MCF 10A (cell line): Measurements from ENCODE around the gene ANO6. TPM values are rescaled to one million over a fixed set of nuclear protein-coding genes. Genes with fewer than 3 reads are reported as not detected.
A peak's percentile ranks its signal among the peaks of the same experiment; 100 is the strongest.

Experiments
- BruUV-seq: library from RNA; stranded (reverse); fragments of 400-500 nt; replicated peaks from 2 replicates; lab custom pipeline; 2021; lab: Mats Ljungman, UMichigan
- CTCF ChIA-PET: fragments of 300-600 bp; sonication (Branson Sonifier 250); formaldehyde crosslinking; extraction: SDS; loops from one replicate; lab custom pipeline; 2021; ENCODE audit warnings: antibody characterized with exemption, inconsistent platforms; lab: Yijun Ruan, JAX
- POLR2A ChIA-PET: fragments of 300-600, 350-650 bp; sonication (Branson Sonifier 250); formaldehyde crosslinking; extraction: SDS; loops from one replicate; lab custom pipeline; 2020; ENCODE audit warnings: antibody characterized with exemption, inconsistent platforms; lab: Yijun Ruan, JAX
- DNase-seq: peaks from one replicate; pipeline ENCODE4 v3.0.0-alpha.2; 2018; ENCODE audit not compliant: unreplicated experiment
- H3K27ac Mint-ChIP-seq: one replicate; pipeline ENCODE4 v1.8.0; 2022; ENCODE audit warnings: mild to moderate bottlenecking, low read depth, mixed read lengths; ENCODE audit not compliant: unreplicated experiment
- H3K27me3 Mint-ChIP-seq: one replicate; pipeline ENCODE4 v1.8.0; 2022; ENCODE audit warnings: mixed read lengths; ENCODE audit not compliant: insufficient read depth, unreplicated experiment
- H3K36me3 Mint-ChIP-seq: one replicate; pipeline ENCODE4 v1.8.0; 2022; ENCODE audit warnings: mild to moderate bottlenecking, moderate library complexity, mixed read lengths; ENCODE audit not compliant: insufficient read depth, unreplicated experiment
- H3K4me1 Mint-ChIP-seq: one replicate; pipeline ENCODE4 v1.8.0; 2022; ENCODE audit warnings: mixed read lengths; ENCODE audit not compliant: insufficient read depth, unreplicated experiment
- H3K4me3 Mint-ChIP-seq: one replicate; pipeline ENCODE4 v1.8.0; 2022; ENCODE audit warnings: mild to moderate bottlenecking, moderate library complexity, mixed read lengths; ENCODE audit not compliant: unreplicated experiment
- H3K9me3 Mint-ChIP-seq: one replicate; pipeline ENCODE4 v1.8.0; 2022; ENCODE audit warnings: mixed read lengths; ENCODE audit not compliant: unreplicated experiment
- CTCF ChIP-seq: fragments of 200-600 bp; IDR thresholded peaks from one replicate; pipeline ENCODE4 v1.8.0; 2022; ENCODE audit warnings: antibody characterized with exemption, mild to moderate bottlenecking; ENCODE audit not compliant: unreplicated experiment
- intact Hi-C: fragments of 100-400 bp; cut with micrococcal nuclease; formaldehyde crosslinking; loops from 2 replicates; pipeline ENCODE4 v1.14.1; 2022
- total RNA-seq: library from RNA; stranded (reverse); gene quantifications from 2 replicates; pipeline ENCODE4 v1.2.3, GENCODE V29; 2022

ANO6 gene
- total RNA-seq, 1 experiment from 2014 or later = 25.4 TPM

DNA sequence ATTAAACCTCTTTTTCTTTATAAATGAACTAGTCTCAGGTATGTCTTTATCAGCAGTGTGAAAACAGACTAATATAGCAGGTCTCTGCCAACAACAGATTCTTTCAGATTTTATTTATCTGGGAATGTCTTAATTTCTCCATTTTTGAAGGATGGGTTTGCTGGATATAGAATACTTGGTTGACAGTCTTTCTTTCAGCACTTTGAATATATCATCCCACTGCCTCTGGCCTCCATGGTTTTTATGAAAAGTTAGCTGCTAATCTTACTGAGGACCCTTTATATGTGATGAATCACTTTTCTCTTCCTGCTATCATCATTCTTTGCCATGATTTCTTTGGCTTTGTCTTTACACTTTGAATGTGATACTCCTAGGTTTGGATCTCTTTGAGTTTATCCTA, 148.0 kb downstream of the ANO6 start:
- H3K27ac Mint-ChIP-seq = no peak overlapping the region
- ChIA-PET CTCF (no interaction called here), POLR2A (no interaction called here)
- DNase-seq = no peak
- H3K36me3 Mint-ChIP-seq = peaks cover 16% of the 10 kb centered on the region
- no TSS peak for BruUV-seq
- no peak overlapping the region for H3K4me3 Mint-ChIP-seq
- no peaks in the 10 kb centered on the region for H3K27me3 Mint-ChIP-seq
- H3K4me1 Mint-ChIP-seq = no peaks in the 10 kb centered on the region
- intact Hi-C loops = no loop called here
- TF ChIP-seq CTCF = no peak
- H3K9me3 Mint-ChIP-seq = peaks cover 13% of the 10 kb centered on the region

DNA sequence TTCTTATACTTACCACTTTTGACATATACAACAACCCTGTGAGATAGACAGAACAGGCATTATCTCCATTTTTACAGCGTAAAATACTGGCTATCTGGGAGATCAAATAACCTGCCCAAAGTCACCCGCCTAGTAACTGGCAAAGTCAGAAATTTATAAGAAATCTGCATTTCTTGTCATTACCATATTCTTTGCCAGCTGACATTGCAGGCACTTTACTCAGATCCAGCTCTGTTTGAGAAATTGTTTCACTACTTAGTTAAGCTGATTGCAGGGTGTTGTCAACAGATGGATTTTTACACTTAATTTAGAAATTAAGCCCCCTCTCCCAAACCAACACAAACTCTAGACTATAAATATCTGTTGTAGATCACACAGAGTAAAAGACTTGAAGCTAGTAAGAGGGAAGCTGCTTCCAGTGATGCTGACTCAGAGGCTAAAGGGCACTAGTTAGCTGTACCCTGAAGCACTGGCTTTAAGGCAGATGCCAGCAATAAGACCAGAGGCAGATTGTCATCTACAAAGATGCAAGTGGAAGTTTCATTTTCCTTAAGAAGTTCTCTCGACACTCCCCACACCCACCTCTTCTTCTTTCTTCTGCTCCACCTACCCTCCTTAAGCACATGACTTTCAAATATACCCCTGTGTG, 153.1 kb downstream of the ANO6 start:
- Mint-ChIP-seq H3K36me3 (peaks cover 28% of the 10 kb centered on the region), H3K27ac (no peak overlapping the region), H3K27me3 (no peaks in the 10 kb centered on the region), H3K4me1 (no peaks in the 10 kb centered on the region), H3K9me3 (peaks cover 9% of the 10 kb centered on the region), H3K4me3 (no peak overlapping the region)
- BruUV-seq = no TSS peak
- peak; percentile 21 for DNase-seq
- no peak for TF ChIP-seq CTCF
- intact Hi-C loops = no loop called here
- POLR2A ChIA-PET = interaction anchor here (0.6 kb wide), 1 partner anchor 152 kb away, joined by 3 read pairs; no protein-coding TSS in a partner anchor
- CTCF ChIA-PET = interaction anchor here (1.2 kb wide), 1 partner anchor 12 kb away, joined by 3 read pairs; no protein-coding TSS in a partner anchor

DNA sequence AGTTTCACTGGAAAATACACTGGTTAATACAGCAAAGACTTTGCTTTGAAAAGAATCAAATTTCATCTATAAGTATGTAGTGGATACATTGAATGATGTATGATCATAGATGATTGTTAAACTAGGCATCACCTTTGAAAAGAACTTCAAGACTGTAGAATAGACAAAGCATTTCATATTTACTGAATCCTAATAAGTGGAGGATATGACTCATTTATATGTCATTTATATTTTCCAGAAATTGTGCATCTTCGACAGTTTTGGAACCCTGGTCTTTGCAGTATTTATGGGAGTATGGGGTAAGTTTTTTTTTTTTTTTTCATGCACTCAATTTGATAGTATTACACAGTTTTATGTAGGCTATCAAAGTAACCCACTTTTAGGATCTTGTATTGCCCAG, 161.9 kb downstream of the ANO6 start:
- ChIA-PET POLR2A (no interaction called here), CTCF (interaction anchor here (1.5 kb wide), 1 partner anchor 166 kb away, joined by 4 read pairs; no protein-coding TSS in a partner anchor)
- BruUV-seq = no TSS peak
- DNase-seq = no peak
- no peaks in the 10 kb centered on the region for H3K27me3 Mint-ChIP-seq
- no peak for TF ChIP-seq CTCF
- intact Hi-C loops = loop anchor here (2.0 kb wide), 1 partner anchor 161 kb away; the partner anchor contains the start of gene ANO6
- H3K9me3 Mint-ChIP-seq = no peaks in the 10 kb centered on the region
- H3K27ac Mint-ChIP-seq = no peak overlapping the region
- H3K4me3 Mint-ChIP-seq = no peak overlapping the region
- peaks cover 12% of the 10 kb centered on the region for H3K36me3 Mint-ChIP-seq
- H3K4me1 Mint-ChIP-seq = peaks cover 7% of the 10 kb centered on the region

- peak; percentile 84 for DNase-seq
- Mint-ChIP-seq H3K36me3 (peaks cover 15% of the 10 kb centered on the region), H3K9me3 (no peaks in the 10 kb centered on the region), H3K27me3 (no peaks in the 10 kb centered on the region), H3K4me1 (peaks cover 7% of the 10 kb centered on the region), H3K27ac (no peak overlapping the region), H3K4me3 (no peak overlapping the region)
- ChIA-PET CTCF (interaction anchor here (0.5 to 1.5 kb wide), 3 partner anchors 127 to 179 kb away, joined by 3 to 4 read pairs (median 4); no protein-coding TSS in a partner anchor), POLR2A (interaction anchor here (1.1 kb wide), 1 partner anchor 31 kb away, joined by 3 read pairs; no protein-coding TSS in a partner anchor)
- no peak for TF ChIP-seq CTCF
- intact Hi-C loops = loop anchor here (2.0 kb wide), 1 partner anchor 162 kb away; the partner anchor contains the start of gene ANO6
- BruUV-seq = no TSS peak
These were observed 163.4 kb downstream of the ANO6 start for GRCh38 chr12:45379261-45379660.
